HepG2 (cell line): Measurements from ENCODE around the gene ERBB4. TPM values are rescaled to one million over a fixed set of nuclear protein-coding genes. Genes with fewer than 3 reads are reported as not detected.

Experiments
- ATAC-seq: fragments of 200-7000 bp; cut with Tn5 transposase; 3 replicates; pipeline ENCODE4 v1.9.1; 2020; ENCODE audit warnings: mild to moderate bottlenecking, moderate library complexity
- BruUV-seq: library from RNA; stranded (reverse); fragments of 400-500 nt; replicated peaks from 2 replicates; lab custom pipeline; 2021; lab: Mats Ljungman, UMichigan
- CTCF ChIA-PET: fragments of 300-600 bp; formaldehyde crosslinking; extraction: SDS; loops from one replicate; lab custom pipeline; 2021; ENCODE audit warnings: low total read pairs, inconsistent platforms, low intra/inter-chr PET ratio; lab: Yijun Ruan, JAX
- POLR2A ChIA-PET: fragments of 350-600 bp; sonication (Branson Sonifier 250); formaldehyde crosslinking; loops from one replicate; lab custom pipeline; 2020; ENCODE audit warnings: antibody characterized with exemption, inconsistent platforms; lab: Yijun Ruan, JAX
- DNase-seq: peaks from one replicate; pipeline ENCODE4 v3.0.0-alpha.2; 2015; ENCODE audit warnings: low spot score
- FAIRE-seq: peaks from 3 replicates; lab custom pipeline; 2011; peaks lifted over from hg19 to GRCh38; lab: Jason Lieb, UNC
- H2AFZ ChIP-seq: one replicate; pipeline ENCODE4 v1.6.1; 2011; ENCODE audit warnings: low read length, inconsistent platforms
- H3K27ac ChIP-seq: fragments of 300-600 bp; 3 replicates; pipeline ENCODE4 v1.8.0; 2011; ENCODE audit warnings: mixed run types, mild to moderate bottlenecking, mixed read lengths, low read length, inconsistent platforms; ENCODE audit not compliant: insufficient read depth; ENCODE audit errors: extremely low read length
- H3K27me3 ChIP-seq, 2 experiments: fragments of 200-600 bp in 1 of 2; 2 replicates in 1 of 2; 3 replicates in 1 of 2; pipeline versions ENCODE4 v1.6.0 to v1.8.0; 2011; ENCODE audit warnings: low read length in 2 of 2, mild to moderate bottlenecking in 2 of 2, moderate library complexity in 2 of 2, inconsistent platforms in 1 of 2; ENCODE audit not compliant: insufficient read depth in 2 of 2, control insufficient read depth in 1 of 2
- H3K36me3 ChIP-seq, 2 experiments: fragments of 200-600 bp in 1 of 2; replicated peaks in 1 of 2; 2 replicates in 1 of 2; 3 replicates in 1 of 2; pipeline versions ENCODE4 v1.5.1 to v1.8.0; 2011; ENCODE audit warnings: low read length in 2 of 2, inconsistent platforms in 1 of 2; ENCODE audit not compliant: insufficient read depth in 2 of 2, control insufficient read depth in 1 of 2
- H3K4me1 ChIP-seq: 2 replicates; pipeline ENCODE4 v1.5.1; 2012; ENCODE audit warnings: low read length, inconsistent platforms; ENCODE audit not compliant: insufficient read depth
- H3K4me2 ChIP-seq: 2 replicates; pipeline ENCODE4 v1.6.0; 2011; ENCODE audit warnings: low read depth, low read length, inconsistent platforms
- H3K4me3 ChIP-seq, 3 experiments: fragments of 200-600 bp in 1 of 3; sonication (generic), shearing (Covaris generic) in 1 of 3; replicated peaks in 1 of 3; 2 replicates each; pipeline ENCODE4 v1.5.1; 2011 to 2016; ENCODE audit warnings: low read length in 3 of 3, inconsistent platforms in 2 of 3, low read depth in 2 of 3, mild to moderate bottlenecking in 2 of 3, control low read depth in 1 of 3, mixed read lengths in 1 of 3; ENCODE audit not compliant: insufficient read depth in 1 of 3
- H3K79me2 ChIP-seq: one replicate; pipeline ENCODE4 v1.6.1; 2011; ENCODE audit warnings: low read length, inconsistent platforms; ENCODE audit not compliant: insufficient read depth
- H3K9ac ChIP-seq: 2 replicates; pipeline ENCODE4 v1.6.0; 2011; ENCODE audit warnings: mild to moderate bottlenecking, low read depth, low read length, inconsistent platforms; ENCODE audit not compliant: insufficient read depth
- H3K9me3 ChIP-seq: 2 replicates; pipeline ENCODE4 v1.5.1; 2012; ENCODE audit warnings: mild to moderate bottlenecking, low read length
- H4K20me1 ChIP-seq: 2 replicates; pipeline ENCODE4 v1.6.0; 2011; ENCODE audit warnings: inconsistent platforms, mild to moderate bottlenecking, low read length, moderate library complexity; ENCODE audit not compliant: insufficient read depth
- FOXA1 ChIP-seq, 2 experiments: fragments of 450-650 bp in 1 of 2; sonication (generic) in 1 of 2; formaldehyde crosslinking in 1 of 2; IDR thresholded peaks; 2 replicates each; pipeline versions ENCODE4 v1.4.0 to v1.6.1; 2016 to 2020; ENCODE audit warnings: missing genetic modification reagents in 1 of 2
- ISX ChIP-seq: sonication (generic); formaldehyde crosslinking; conservative IDR thresholded peaks from 2 replicates; pipeline ENCODE4 v1.5.0; 2020; ENCODE audit warnings: missing genetic modification reagents
- MXI1 ChIP-seq: IDR thresholded peaks from 3 replicates; pipeline ENCODE4 v1.6.1; 2012; ENCODE audit warnings: low read depth, low read length, inconsistent platforms, borderline replicate concordance
- ZMAT5 ChIP-seq: sonication (generic); formaldehyde crosslinking; IDR thresholded peaks from 2 replicates; pipeline ENCODE4 v1.5.0; 2020; ENCODE audit warnings: mild to moderate bottlenecking, low read depth, missing genetic modification reagents, borderline replicate concordance
- ZNF44 ChIP-seq: sonication (generic); formaldehyde crosslinking; IDR thresholded peaks from 2 replicates; pipeline ENCODE4 v1.5.1; 2020; ENCODE audit warnings: mild to moderate bottlenecking, missing genetic modification reagents
- WGBS: methylation state at CpG from one replicate; pipeline ENCODE4 v1.1.6; 2017; ENCODE audit warnings: low lambda C conversion rate; 5-methylcytosine and 5-hydroxymethylcytosine counted together
- in situ Hi-C: cut with HindIII; loops from 2 replicates; pipeline ENCODE4 v1.10.0; 2017; ENCODE audit warnings: low pct_unique_long_range_greater_than_20kb; ENCODE audit not compliant: extremely low pct_ligation_motif_present
- intact Hi-C: fragments of 100-400 bp; cut with micrococcal nuclease; formaldehyde crosslinking; loops from one replicate; pipeline ENCODE4 v1.10.0; 2022; ENCODE audit not compliant: unreplicated experiment
- polyA plus RNA-seq, 8 experiments: library from polyadenylated mRNA; depleted of rRNA in 3 of 8; stranded (reverse) in 7 of 8; unstranded in 1 of 8; fragments of >200 nt; fragmentation: Illumina TruSeq in 4 of 8; extraction: Trizol in 4 of 8; gene quantifications; 2 replicates each; pipeline versions ENCODE4 v1.2.1 to v1.2.3, GENCODE V29; 2011 to 2016; ENCODE audit warnings: low read depth in 4 of 8, missing spikeins in 1 of 8, mixed read lengths in 1 of 8; ENCODE audit not compliant: insufficient read depth in 1 of 8
- total RNA-seq, 5 experiments: library from RNA; depleted of rRNA; stranded (reverse); fragments of >200 nt; fragmentation: Illumina TruSeq; extraction: Trizol; gene quantifications; 2 replicates each; pipeline ENCODE4 v1.2.3, GENCODE V29; 2016; ENCODE audit warnings: low read depth in 1 of 5
- TF ChIP-seq, protein P1 (sequence below), 2 experiments: sonication (generic) in 1 of 2; formaldehyde crosslinking in 1 of 2; IDR thresholded peaks; 2 replicates each; pipeline versions ENCODE4 v1.4.0 to v1.6.1; 2018 to 2020; ENCODE audit warnings: missing genetic modification reagents in 2 of 2, borderline replicate concordance in 1 of 2, low read depth in 1 of 2, mild to moderate bottlenecking in 1 of 2, missing biosample characterization in 1 of 2
- TF ChIP-seq, protein P2 (sequence below): sonication (generic); formaldehyde crosslinking; IDR thresholded peaks from 2 replicates; pipeline ENCODE4 v1.4.0; 2020; ENCODE audit warnings: missing genetic modification reagents
- TF ChIP-seq, protein P3 (sequence below): IDR thresholded peaks from 2 replicates; pipeline ENCODE4 v1.6.1; 2016; ENCODE audit warnings: low read depth, missing genetic modification reagents, missing compliant biosample characterization

ERBB4 gene
- total and polyA plus RNA-seq, 2 of the 13 experiments (the other 11 are each of a cell fraction or from before 2014, with no cell fraction given): not detected

DNA sequence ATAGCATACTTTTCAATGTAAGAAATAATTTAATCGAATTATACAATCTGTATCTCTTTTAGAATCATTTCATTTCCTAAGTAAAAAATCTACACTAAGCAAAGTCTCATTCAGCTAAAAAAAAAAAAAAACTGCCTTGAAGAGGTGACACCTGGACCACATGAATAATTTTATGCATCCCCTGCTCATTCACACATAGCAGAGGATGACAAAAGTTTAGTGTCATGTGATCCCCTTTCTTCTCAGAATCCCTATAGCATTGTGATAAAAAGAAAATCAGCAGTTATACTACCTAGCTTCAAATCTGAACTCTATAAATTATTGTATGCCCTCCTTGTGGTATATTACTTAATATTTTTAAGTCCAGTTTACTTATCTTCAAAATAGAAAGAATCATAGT lies 603.8 kb downstream of the ERBB4 start:
- TF ChIP-seq, protein P1, sequence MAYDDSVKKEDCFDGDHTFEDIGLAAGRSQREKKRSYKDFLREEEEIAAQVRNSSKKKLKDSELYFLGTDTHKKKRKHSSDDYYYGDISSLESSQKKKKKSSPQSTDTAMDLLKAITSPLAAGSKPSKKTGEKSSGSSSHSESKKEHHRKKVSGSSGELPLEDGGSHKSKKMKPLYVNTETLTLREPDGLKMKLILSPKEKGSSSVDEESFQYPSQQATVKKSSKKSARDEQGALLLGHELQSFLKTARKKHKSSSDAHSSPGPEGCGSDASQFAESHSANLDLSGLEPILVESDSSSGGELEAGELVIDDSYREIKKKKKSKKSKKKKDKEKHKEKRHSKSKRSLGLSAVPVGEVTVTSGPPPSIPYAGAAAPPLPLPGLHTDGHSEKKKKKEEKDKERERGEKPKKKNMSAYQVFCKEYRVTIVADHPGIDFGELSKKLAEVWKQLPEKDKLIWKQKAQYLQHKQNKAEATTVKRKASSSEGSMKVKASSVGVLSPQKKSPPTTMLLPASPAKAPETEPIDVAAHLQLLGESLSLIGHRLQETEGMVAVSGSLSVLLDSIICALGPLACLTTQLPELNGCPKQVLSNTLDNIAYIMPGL (CRISPR knock-in tag; IDR thresholded peaks at IDR 0.05; ENCODE audit: borderline replicate concordance in 1 of 2, low read depth in 1 of 2): no peak
- TF ChIP-seq, protein P2, sequence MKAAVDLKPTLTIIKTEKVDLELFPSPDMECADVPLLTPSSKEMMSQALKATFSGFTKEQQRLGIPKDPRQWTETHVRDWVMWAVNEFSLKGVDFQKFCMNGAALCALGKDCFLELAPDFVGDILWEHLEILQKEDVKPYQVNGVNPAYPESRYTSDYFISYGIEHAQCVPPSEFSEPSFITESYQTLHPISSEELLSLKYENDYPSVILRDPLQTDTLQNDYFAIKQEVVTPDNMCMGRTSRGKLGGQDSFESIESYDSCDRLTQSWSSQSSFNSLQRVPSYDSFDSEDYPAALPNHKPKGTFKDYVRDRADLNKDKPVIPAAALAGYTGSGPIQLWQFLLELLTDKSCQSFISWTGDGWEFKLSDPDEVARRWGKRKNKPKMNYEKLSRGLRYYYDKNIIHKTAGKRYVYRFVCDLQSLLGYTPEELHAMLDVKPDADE (CRISPR knock-in tag): no peak
- Histone ChIP-seq H3K4me1 (0 out of 2 replicates have a peak, but pooled peaks cover 5% of the 10 kb centered on the region), H2AFZ (no peak overlapping the region), H3K36me3 (no peaks in the 10 kb centered on the region), H3K9ac (no peak overlapping the region), H3K4me3 (no peak overlapping the region), H3K79me2 (no peaks in the 10 kb centered on the region), H3K9me3 (no peaks in the 10 kb centered on the region), H3K27me3 (no peaks in the 10 kb centered on the region), H3K27ac (no peak overlapping the region), H4K20me1 (no peaks in the 10 kb centered on the region), H3K4me2 (no peak overlapping the region)
- ATAC-seq: no peak
- intact Hi-C loops (no loop called here), in situ Hi-C loops (no loop called here)
- 0% methylated on average over 1 of the region's 1 CpG for WGBS
- no peak for DNase-seq
- ChIA-PET CTCF (no interaction called here), POLR2A (no interaction called here)
- FAIRE-seq: no peak
- BruUV-seq: no TSS peak

- ATAC-seq (no peak), FAIRE-seq (no peak), DNase-seq (no peak)
- CTCF ChIA-PET: no interaction called here
- Histone ChIP-seq H3K79me2 (no peaks in the 10 kb centered on the region), H3K4me2 (no peak overlapping the region), H3K36me3 (no peaks in the 10 kb centered on the region), H2AFZ (no peak overlapping the region), H3K4me1 (0 out of 2 replicates have a peak, but pooled peaks cover 5% of the 10 kb centered on the region), H3K27me3 (no peaks in the 10 kb centered on the region), H3K27ac (no peak overlapping the region), H3K4me3 (no peak overlapping the region), H3K9ac (no peak overlapping the region), H4K20me1 (no peaks in the 10 kb centered on the region), H3K9me3 (no peaks in the 10 kb centered on the region)
- TF ChIP-seq ZNF44 (CRISPR knock-in tag) (no peak), ISX (CRISPR knock-in tag) (no peak), ZMAT5 (CRISPR knock-in tag) (no peak), FOXA1 (IDR thresholded peaks at IDR 0.05) (no peak), FOXA1 (CRISPR knock-in tag; IDR thresholded peaks at IDR 0.05) (no peak), MXI1 (no peak)
- TF ChIP-seq, protein P3, sequence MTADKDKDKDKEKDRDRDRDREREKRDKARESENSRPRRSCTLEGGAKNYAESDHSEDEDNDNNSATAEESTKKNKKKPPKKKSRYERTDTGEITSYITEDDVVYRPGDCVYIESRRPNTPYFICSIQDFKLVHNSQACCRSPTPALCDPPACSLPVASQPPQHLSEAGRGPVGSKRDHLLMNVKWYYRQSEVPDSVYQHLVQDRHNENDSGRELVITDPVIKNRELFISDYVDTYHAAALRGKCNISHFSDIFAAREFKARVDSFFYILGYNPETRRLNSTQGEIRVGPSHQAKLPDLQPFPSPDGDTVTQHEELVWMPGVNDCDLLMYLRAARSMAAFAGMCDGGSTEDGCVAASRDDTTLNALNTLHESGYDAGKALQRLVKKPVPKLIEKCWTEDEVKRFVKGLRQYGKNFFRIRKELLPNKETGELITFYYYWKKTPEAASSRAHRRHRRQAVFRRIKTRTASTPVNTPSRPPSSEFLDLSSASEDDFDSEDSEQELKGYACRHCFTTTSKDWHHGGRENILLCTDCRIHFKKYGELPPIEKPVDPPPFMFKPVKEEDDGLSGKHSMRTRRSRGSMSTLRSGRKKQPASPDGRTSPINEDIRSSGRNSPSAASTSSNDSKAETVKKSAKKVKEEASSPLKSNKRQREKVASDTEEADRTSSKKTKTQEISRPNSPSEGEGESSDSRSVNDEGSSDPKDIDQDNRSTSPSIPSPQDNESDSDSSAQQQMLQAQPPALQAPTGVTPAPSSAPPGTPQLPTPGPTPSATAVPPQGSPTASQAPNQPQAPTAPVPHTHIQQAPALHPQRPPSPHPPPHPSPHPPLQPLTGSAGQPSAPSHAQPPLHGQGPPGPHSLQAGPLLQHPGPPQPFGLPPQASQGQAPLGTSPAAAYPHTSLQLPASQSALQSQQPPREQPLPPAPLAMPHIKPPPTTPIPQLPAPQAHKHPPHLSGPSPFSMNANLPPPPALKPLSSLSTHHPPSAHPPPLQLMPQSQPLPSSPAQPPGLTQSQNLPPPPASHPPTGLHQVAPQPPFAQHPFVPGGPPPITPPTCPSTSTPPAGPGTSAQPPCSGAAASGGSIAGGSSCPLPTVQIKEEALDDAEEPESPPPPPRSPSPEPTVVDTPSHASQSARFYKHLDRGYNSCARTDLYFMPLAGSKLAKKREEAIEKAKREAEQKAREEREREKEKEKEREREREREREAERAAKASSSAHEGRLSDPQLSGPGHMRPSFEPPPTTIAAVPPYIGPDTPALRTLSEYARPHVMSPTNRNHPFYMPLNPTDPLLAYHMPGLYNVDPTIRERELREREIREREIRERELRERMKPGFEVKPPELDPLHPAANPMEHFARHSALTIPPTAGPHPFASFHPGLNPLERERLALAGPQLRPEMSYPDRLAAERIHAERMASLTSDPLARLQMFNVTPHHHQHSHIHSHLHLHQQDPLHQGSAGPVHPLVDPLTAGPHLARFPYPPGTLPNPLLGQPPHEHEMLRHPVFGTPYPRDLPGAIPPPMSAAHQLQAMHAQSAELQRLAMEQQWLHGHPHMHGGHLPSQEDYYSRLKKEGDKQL (CRISPR knock-in tag): no peak
- BruUV-seq: no TSS peak
- POLR2A ChIA-PET: no interaction called here
- 9% methylated on average over 3 of the region's 3 CpGs for WGBS
- intact Hi-C loops (no loop called here), in situ Hi-C loops (no loop called here)
These were observed 607.3 kb downstream of the ERBB4 start for GRCh38 chr2:211931314-211931713.
